Neural progenitor cell (in vitro differentiated cells): ENCODE data around the gene KCNC1. TPM values are rescaled to one million over a fixed set of nuclear protein-coding genes. Genes with fewer than 3 reads are reported as not detected.

Experiments
- DNase-seq: peaks from one replicate; pipeline ENCODE4 v3.0.0-alpha.2; 2016; ENCODE audit warnings: low spot score
- H2AFZ ChIP-seq: fragments of 200-600 bp; sonication (generic); replicated peaks from 2 replicates; pipeline ENCODE4 v1.6.1; 2016; ENCODE audit warnings: antibody characterized with exemption
- H3F3A ChIP-seq: fragments of 200-600 bp; sonication (generic); 2 replicates; pipeline ENCODE4 v1.6.1; 2016; ENCODE audit warnings: antibody characterized with exemption, low read depth
- H3K27ac ChIP-seq: fragments of 200-600 bp; sonication (generic); 2 replicates; pipeline ENCODE4 v1.5.1; 2016; ENCODE audit warnings: mild to moderate bottlenecking
- H3K27me3 ChIP-seq: fragments of 200-600 bp; sonication (generic); 2 replicates; pipeline ENCODE4 v1.6.1; 2016; ENCODE audit warnings: mild to moderate bottlenecking, moderate library complexity
- H3K36me3 ChIP-seq: fragments of 200-600 bp; sonication (generic); 2 replicates; pipeline ENCODE4 v1.5.1; 2016
- H3K4me1 ChIP-seq: fragments of 200-600 bp; sonication (generic); 2 replicates; pipeline ENCODE4 v1.6.1; 2016; ENCODE audit warnings: mixed run types
- H3K4me2 ChIP-seq: fragments of 200-600 bp; sonication (generic); 2 replicates; pipeline ENCODE4 v1.6.1; 2016
- H3K4me3 ChIP-seq: fragments of 200-600 bp; sonication (generic); 2 replicates; pipeline ENCODE4 v1.5.1; 2016
- H3K79me2 ChIP-seq: fragments of 200-600 bp; sonication (generic); 2 replicates; pipeline ENCODE4 v1.6.1; 2016; ENCODE audit warnings: low read depth
- H3K9ac ChIP-seq: fragments of 200-600 bp; sonication (generic); 2 replicates; pipeline ENCODE4 v1.6.1; 2016
- H3K9me3 ChIP-seq: fragments of 200-600 bp; sonication (generic); 2 replicates; pipeline ENCODE4 v1.5.1; 2016; ENCODE audit warnings: low read depth
- H4K20me1 ChIP-seq: fragments of 200-600 bp; sonication (generic); 2 replicates; pipeline ENCODE4 v1.6.1; 2016; ENCODE audit warnings: low read depth
- H3K27ac Mint-ChIP-seq: 3 replicates; pipeline ENCODE4 v1.8.0; 2021; ENCODE audit warnings: mixed read lengths
- H3K27me3 Mint-ChIP-seq: 2 replicates; pipeline ENCODE4 v1.8.0; 2022; ENCODE audit warnings: low read depth, mild to moderate bottlenecking, inconsistent platforms, moderate library complexity, mixed read lengths; ENCODE audit not compliant: insufficient read depth
- H3K36me3 Mint-ChIP-seq: 3 replicates; pipeline ENCODE4 v1.8.0; 2021; ENCODE audit warnings: mixed read lengths
- H3K4me1 Mint-ChIP-seq: 3 replicates; pipeline ENCODE4 v1.8.0; 2021; ENCODE audit warnings: mixed read lengths
- H3K4me3 Mint-ChIP-seq: 3 replicates; pipeline ENCODE4 v1.8.0; 2021; ENCODE audit warnings: mild to moderate bottlenecking, moderate library complexity, mixed read lengths
- H3K9me3 Mint-ChIP-seq: 3 replicates; pipeline ENCODE4 v1.8.0; 2020; ENCODE audit warnings: mixed read lengths
- EZH2 ChIP-seq: fragments of 200-600 bp; sonication (generic); IDR thresholded peaks from 2 replicates; pipeline ENCODE4 v1.6.1; 2017; ENCODE audit warnings: antibody characterized with exemption, mild to moderate bottlenecking, moderate library complexity
- EZH2phosphoT487 ChIP-seq: fragments of 200-600 bp; sonication (generic); IDR thresholded peaks from 2 replicates; pipeline ENCODE4 v1.6.1; 2017; ENCODE audit warnings: antibody characterized with exemption
- total RNA-seq: library from RNA; depleted of rRNA; stranded (reverse); fragments of >200 nt; gene quantifications from 2 replicates; pipeline ENCODE4 v1.2.3, GENCODE V29; 2015; ENCODE audit warnings: low replicate concordance
- TF ChIP-seq, protein P1 (sequence below): fragments of 200-600 bp; sonication (generic); IDR thresholded peaks from 2 replicates; pipeline ENCODE4 v1.5.1; 2017; ENCODE audit warnings: antibody characterized with exemption, mild to moderate bottlenecking

Gene KCNC1
- total RNA-seq, 1 donor from 2014 or later: 0.04 TPM

DNA sequence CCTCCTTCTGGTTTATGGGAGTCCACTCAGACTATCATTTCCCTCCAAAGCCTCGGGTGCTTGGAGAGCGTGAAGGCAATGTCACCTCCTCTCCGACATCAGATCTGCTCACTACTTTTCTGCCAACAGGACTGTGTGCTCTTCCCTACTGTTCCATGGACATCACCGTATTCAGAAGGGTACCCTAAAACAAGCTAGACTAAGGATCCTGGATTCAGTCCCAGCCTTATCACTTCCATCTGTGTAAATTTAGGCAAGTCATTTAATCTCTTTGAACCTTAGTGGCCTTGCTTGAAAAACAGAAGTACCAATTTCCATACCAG is 78.2 kb downstream of the KCNC1 start:
- DNase-seq: no peak
- H3K27ac Mint-ChIP-seq: no peak overlapping the region
- TF ChIP-seq, protein P1, sequence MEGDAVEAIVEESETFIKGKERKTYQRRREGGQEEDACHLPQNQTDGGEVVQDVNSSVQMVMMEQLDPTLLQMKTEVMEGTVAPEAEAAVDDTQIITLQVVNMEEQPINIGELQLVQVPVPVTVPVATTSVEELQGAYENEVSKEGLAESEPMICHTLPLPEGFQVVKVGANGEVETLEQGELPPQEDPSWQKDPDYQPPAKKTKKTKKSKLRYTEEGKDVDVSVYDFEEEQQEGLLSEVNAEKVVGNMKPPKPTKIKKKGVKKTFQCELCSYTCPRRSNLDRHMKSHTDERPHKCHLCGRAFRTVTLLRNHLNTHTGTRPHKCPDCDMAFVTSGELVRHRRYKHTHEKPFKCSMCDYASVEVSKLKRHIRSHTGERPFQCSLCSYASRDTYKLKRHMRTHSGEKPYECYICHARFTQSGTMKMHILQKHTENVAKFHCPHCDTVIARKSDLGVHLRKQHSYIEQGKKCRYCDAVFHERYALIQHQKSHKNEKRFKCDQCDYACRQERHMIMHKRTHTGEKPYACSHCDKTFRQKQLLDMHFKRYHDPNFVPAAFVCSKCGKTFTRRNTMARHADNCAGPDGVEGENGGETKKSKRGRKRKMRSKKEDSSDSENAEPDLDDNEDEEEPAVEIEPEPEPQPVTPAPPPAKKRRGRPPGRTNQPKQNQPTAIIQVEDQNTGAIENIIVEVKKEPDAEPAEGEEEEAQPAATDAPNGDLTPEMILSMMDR: no peak
- TF ChIP-seq EZH2 (no peak), EZH2phosphoT487 (no peak)

GRCh38 chr11:17813391-17814059 is 78.9 kb downstream of the KCNC1 start:
- DNase-seq: no peak
- Histone ChIP-seq H3K36me3 (no peaks in the 10 kb centered on the region), H2AFZ (no peak overlapping the region), H3F3A (no peaks in the 10 kb centered on the region), H3K27ac (no peak overlapping the region), H3K27me3 (no peaks in the 10 kb centered on the region), H3K4me3 (no peak overlapping the region), H4K20me1 (no peaks in the 10 kb centered on the region), H3K9ac (no peak overlapping the region), H3K4me1 (peaks cover 12% of the 10 kb centered on the region), H3K4me2 (no peak overlapping the region), H3K79me2 (no peaks in the 10 kb centered on the region), H3K9me3 (no peaks in the 10 kb centered on the region)
- Mint-ChIP-seq H3K4me3 (no peak overlapping the region), H3K27me3 (no peaks in the 10 kb centered on the region), H3K9me3 (no peaks in the 10 kb centered on the region), H3K4me1 (peaks cover 28% of the 10 kb centered on the region), H3K36me3 (peaks cover 3% of the 10 kb centered on the region), H3K27ac (no peak overlapping the region)
- TF ChIP-seq EZH2 (no peak), EZH2phosphoT487 (no peak)
- TF ChIP-seq, protein P1: no peak

More for the DNA sequence above, 78.2 kb downstream of the KCNC1 start:
- peaks cover 31% of the 10 kb centered on the region for H3K4me1 Mint-ChIP-seq
- no peak overlapping the region for H3K9ac ChIP-seq
- no peaks in the 10 kb centered on the region for H3F3A ChIP-seq
- no peaks in the 10 kb centered on the region for H3K27me3 Mint-ChIP-seq
- no peaks in the 10 kb centered on the region for H3K9me3 Mint-ChIP-seq
- no peak overlapping the region for H3K4me3 ChIP-seq
- H3K36me3 ChIP-seq: no peaks in the 10 kb centered on the region
- H3K4me1 ChIP-seq: peaks cover 12% of the 10 kb centered on the region
- no peak overlapping the region for H2AFZ ChIP-seq
- no peaks in the 10 kb centered on the region for H3K79me2 ChIP-seq
- H3K9me3 ChIP-seq: no peaks in the 10 kb centered on the region
- no peak overlapping the region for H3K4me2 ChIP-seq
- H3K4me3 Mint-ChIP-seq: no peak overlapping the region
- no peak overlapping the region for H3K27ac ChIP-seq
- peaks cover 3% of the 10 kb centered on the region for H3K36me3 Mint-ChIP-seq
- H4K20me1 ChIP-seq: no peaks in the 10 kb centered on the region
- no peaks in the 10 kb centered on the region for H3K27me3 ChIP-seq

GRCh38 chr11:17814546-17814945 is 80.0 kb downstream of the KCNC1 start:
- Histone ChIP-seq H3K9ac (no peak overlapping the region), H3K9me3 (no peaks in the 10 kb centered on the region), H3K4me2 (no peak overlapping the region), H3K4me1 (peaks cover 12% of the 10 kb centered on the region), H3K36me3 (no peaks in the 10 kb centered on the region), H3K27ac (no peak overlapping the region), H3K4me3 (no peak overlapping the region), H3K79me2 (no peaks in the 10 kb centered on the region), H3K27me3 (no peaks in the 10 kb centered on the region), H2AFZ (no peak overlapping the region), H4K20me1 (no peaks in the 10 kb centered on the region), H3F3A (no peaks in the 10 kb centered on the region)
- no peaks in the 10 kb centered on the region for H3K9me3 Mint-ChIP-seq
- no peak overlapping the region for H3K27ac Mint-ChIP-seq
- H3K4me1 Mint-ChIP-seq: peaks cover 28% of the 10 kb centered on the region
- TF ChIP-seq EZH2phosphoT487 (no peak), EZH2 (no peak)
- TF ChIP-seq, protein P1: no peak
- DNase-seq: no peak
- H3K36me3 Mint-ChIP-seq: peaks cover under 1% of the 10 kb centered on the region
- no peak overlapping the region for H3K4me3 Mint-ChIP-seq
- H3K27me3 Mint-ChIP-seq: peaks cover 2% of the 10 kb centered on the region
